HepG2 (cell line): ENCODE results near the gene GZF1. TPM values are rescaled to one million over a fixed set of nuclear protein-coding genes. Genes with fewer than 3 reads are reported as not detected.

Experiments used
- ARNT ChIP-seq: fragments of 450-650 bp; IDR thresholded peaks from 2 replicates; pipeline ENCODE4 v1.6.1; 2017
- KDM4B ChIP-seq: sonication (generic); formaldehyde crosslinking; IDR thresholded peaks from 2 replicates; pipeline ENCODE4 v1.4.0; 2020; ENCODE audit warnings: missing genetic modification reagents
- MYC ChIP-seq: sonication (generic); formaldehyde crosslinking; IDR thresholded peaks from 2 replicates; pipeline ENCODE4 v1.9.0; 2021; ENCODE audit warnings: missing genetic modification reagents, borderline replicate concordance
- POLR2AphosphoS5 ChIP-seq: IDR thresholded peaks from 2 replicates; pipeline ENCODE4 v1.6.1; 2012; ENCODE audit warnings: low read depth, low read length
- SOX5 ChIP-seq: IDR thresholded peaks from 2 replicates; pipeline ENCODE4 v1.6.1; 2016; ENCODE audit warnings: borderline replicate concordance
- TFDP2 ChIP-seq: sonication (generic); formaldehyde crosslinking; IDR thresholded peaks from 2 replicates; pipeline ENCODE4 v1.4.0; 2020; ENCODE audit warnings: missing genetic modification reagents
- ZBTB21 ChIP-seq: sonication (generic); formaldehyde crosslinking; IDR thresholded peaks from 2 replicates; pipeline ENCODE4 v1.4.0; 2020; ENCODE audit warnings: missing genetic modification reagents
- ZNF256 ChIP-seq: sonication (generic); formaldehyde crosslinking; conservative IDR thresholded peaks from 2 replicates; pipeline ENCODE4 v1.4.0; 2020; ENCODE audit warnings: missing genetic modification reagents
- ZNF383 ChIP-seq: sonication (generic); formaldehyde crosslinking; IDR thresholded peaks from 2 replicates; pipeline ENCODE4 v1.4.0; 2020; ENCODE audit warnings: missing genetic modification reagents, mild to moderate bottlenecking, borderline replicate concordance
- ZNF556 ChIP-seq: sonication (generic); formaldehyde crosslinking; IDR thresholded peaks from 2 replicates; pipeline ENCODE4 v1.4.0; 2020; ENCODE audit warnings: mild to moderate bottlenecking, missing genetic modification reagents, borderline replicate concordance
- ZNF777 ChIP-seq: sonication (generic); formaldehyde crosslinking; IDR thresholded peaks from 2 replicates; pipeline ENCODE4 v1.4.0; 2020; ENCODE audit warnings: missing genetic modification reagents
- ZSCAN12 ChIP-seq: sonication (generic); formaldehyde crosslinking; IDR thresholded peaks from 2 replicates; pipeline ENCODE4 v1.9.0; 2021; ENCODE audit warnings: mild to moderate bottlenecking, missing genetic modification reagents
- polyA plus RNA-seq, 8 experiments: library from polyadenylated mRNA; depleted of rRNA in 3 of 8; stranded (reverse) in 7 of 8; unstranded in 1 of 8; fragments of >200 nt; fragmentation: Illumina TruSeq in 4 of 8; extraction: Trizol in 4 of 8; gene quantifications; 2 replicates each; pipeline versions ENCODE4 v1.2.1 to v1.2.3, GENCODE V29; 2011 to 2016; ENCODE audit warnings: low read depth in 4 of 8, missing spikeins in 1 of 8, mixed read lengths in 1 of 8; ENCODE audit not compliant: insufficient read depth in 1 of 8
- total RNA-seq, 5 experiments: library from RNA; depleted of rRNA; stranded (reverse); fragments of >200 nt; fragmentation: Illumina TruSeq; extraction: Trizol; gene quantifications; 2 replicates each; pipeline ENCODE4 v1.2.3, GENCODE V29; 2016; ENCODE audit warnings: low read depth in 1 of 5
- TF ChIP-seq, protein P1 (sequence below): sonication (generic); formaldehyde crosslinking; IDR thresholded peaks from 2 replicates; pipeline ENCODE4 v1.4.0; 2020; ENCODE audit warnings: low read depth, mild to moderate bottlenecking, missing genetic modification reagents
- TF ChIP-seq, protein P2 (sequence below), 2 experiments: fragments of 450-650 bp in 1 of 2; sonication (generic) in 1 of 2; formaldehyde crosslinking in 1 of 2; IDR thresholded peaks; 2 replicates each; pipeline versions ENCODE4 v1.6.1 to v1.8.0; 2016 to 2022; ENCODE audit warnings: antibody characterized with exemption in 1 of 2, mild to moderate bottlenecking in 1 of 2, missing genetic modification reagents in 1 of 2
- TF ChIP-seq, protein P3 (sequence below): sonication (generic); formaldehyde crosslinking; IDR thresholded peaks from 2 replicates; pipeline ENCODE4 v1.5.0; 2020; ENCODE audit warnings: missing genetic modification reagents

The GZF1 gene
- total and polyA plus RNA-seq, 2 of the 13 experiments (the other 11 are each of a cell fraction or from before 2014, with no cell fraction given): 16.9 to 26.0 TPM

- TF ChIP-seq SOX5 (peak; percentile 85), POLR2AphosphoS5 (peak; percentile 99), TFDP2 (CRISPR knock-in tag) (peak; percentile 89), ZNF556 (CRISPR knock-in tag) (peak; percentile 50; the same call in 1 of the 2 replicates), ARNT (no peak), MYC (CRISPR knock-in tag) (peak; percentile 99), ZNF256 (CRISPR knock-in tag) (peak; percentile 88; the same call in 1 of the 2 replicates), ZNF777 (CRISPR knock-in tag) (peak; percentile 92), ZNF383 (CRISPR knock-in tag) (0 out of 2 replicates have a peak, but pooled peaks have one; percentile 60), ZSCAN12 (peak; percentile 98), ZBTB21 (peak; percentile 98), KDM4B (CRISPR knock-in tag) (peak; percentile 94; the same call in 1 of the 2 replicates)
- TF ChIP-seq, protein P1, sequence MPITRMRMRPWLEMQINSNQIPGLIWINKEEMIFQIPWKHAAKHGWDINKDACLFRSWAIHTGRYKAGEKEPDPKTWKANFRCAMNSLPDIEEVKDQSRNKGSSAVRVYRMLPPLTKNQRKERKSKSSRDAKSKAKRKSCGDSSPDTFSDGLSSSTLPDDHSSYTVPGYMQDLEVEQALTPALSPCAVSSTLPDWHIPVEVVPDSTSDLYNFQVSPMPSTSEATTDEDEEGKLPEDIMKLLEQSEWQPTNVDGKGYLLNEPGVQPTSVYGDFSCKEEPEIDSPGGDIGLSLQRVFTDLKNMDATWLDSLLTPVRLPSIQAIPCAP (CRISPR knock-in tag): peak; percentile 73
- TF ChIP-seq, protein P2, sequence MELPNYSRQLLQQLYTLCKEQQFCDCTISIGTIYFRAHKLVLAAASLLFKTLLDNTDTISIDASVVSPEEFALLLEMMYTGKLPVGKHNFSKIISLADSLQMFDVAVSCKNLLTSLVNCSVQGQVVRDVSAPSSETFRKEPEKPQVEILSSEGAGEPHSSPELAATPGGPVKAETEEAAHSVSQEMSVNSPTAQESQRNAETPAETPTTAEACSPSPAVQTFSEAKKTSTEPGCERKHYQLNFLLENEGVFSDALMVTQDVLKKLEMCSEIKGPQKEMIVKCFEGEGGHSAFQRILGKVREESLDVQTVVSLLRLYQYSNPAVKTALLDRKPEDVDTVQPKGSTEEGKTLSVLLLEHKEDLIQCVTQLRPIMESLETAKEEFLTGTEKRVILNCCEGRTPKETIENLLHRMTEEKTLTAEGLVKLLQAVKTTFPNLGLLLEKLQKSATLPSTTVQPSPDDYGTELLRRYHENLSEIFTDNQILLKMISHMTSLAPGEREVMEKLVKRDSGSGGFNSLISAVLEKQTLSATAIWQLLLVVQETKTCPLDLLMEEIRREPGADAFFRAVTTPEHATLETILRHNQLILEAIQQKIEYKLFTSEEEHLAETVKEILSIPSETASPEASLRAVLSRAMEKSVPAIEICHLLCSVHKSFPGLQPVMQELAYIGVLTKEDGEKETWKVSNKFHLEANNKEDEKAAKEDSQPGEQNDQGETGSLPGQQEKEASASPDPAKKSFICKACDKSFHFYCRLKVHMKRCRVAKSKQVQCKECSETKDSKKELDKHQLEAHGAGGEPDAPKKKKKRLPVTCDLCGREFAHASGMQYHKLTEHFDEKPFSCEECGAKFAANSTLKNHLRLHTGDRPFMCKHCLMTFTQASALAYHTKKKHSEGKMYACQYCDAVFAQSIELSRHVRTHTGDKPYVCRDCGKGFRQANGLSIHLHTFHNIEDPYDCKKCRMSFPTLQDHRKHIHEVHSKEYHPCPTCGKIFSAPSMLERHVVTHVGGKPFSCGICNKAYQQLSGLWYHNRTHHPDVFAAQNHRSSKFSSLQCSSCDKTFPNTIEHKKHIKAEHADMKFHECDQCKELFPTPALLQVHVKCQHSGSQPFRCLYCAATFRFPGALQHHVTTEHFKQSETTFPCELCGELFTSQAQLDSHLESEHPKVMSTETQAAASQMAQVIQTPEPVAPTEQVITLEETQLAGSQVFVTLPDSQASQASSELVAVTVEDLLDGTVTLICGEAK (IDR thresholded peaks at IDR 0.05): no peak
- TF ChIP-seq, protein P2 (CRISPR knock-in tag; IDR thresholded peaks at IDR 0.05): peak; percentile 96
- TF ChIP-seq, protein P3, sequence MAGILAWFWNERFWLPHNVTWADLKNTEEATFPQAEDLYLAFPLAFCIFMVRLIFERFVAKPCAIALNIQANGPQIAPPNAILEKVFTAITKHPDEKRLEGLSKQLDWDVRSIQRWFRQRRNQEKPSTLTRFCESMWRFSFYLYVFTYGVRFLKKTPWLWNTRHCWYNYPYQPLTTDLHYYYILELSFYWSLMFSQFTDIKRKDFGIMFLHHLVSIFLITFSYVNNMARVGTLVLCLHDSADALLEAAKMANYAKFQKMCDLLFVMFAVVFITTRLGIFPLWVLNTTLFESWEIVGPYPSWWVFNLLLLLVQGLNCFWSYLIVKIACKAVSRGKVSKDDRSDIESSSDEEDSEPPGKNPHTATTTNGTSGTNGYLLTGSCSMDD (CRISPR knock-in tag): peak; percentile 77; the same call in 1 of the 2 replicates
Measured at GRCh38 chr20:23361476-23362391, at the start of gene GZF1 (continued).
